ENCODE data around the gene LCE1E. TPM values are rescaled to one million over a fixed set of nuclear protein-coding genes. Genes with fewer than 3 reads are reported as not detected.

Gene LCE1E
- total RNA-seq = not detected

DNA sequence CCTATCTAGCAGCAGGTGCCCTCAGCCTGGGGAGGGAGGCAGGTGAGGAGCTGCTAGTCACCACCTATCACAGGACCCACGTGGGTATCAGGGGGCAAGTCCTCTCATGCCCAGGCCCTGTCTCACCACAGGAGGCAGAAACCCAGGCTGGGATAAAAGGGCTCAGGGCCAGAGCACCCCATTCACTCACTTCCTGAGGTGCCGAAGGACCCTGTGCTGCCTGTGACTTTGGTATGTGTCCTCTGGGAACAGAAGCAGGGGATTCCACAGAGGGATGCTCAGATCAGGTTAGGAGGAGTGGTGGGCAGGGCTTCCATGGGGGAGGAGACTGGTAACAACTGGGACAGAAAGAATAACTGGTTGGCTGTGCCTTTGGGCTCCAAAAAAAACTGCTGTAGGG, at the start of gene LCE1E:
TSS of gene LCE1E (plus strand) at position 181 of the 400 bp plus-strand sequence. CDS start 1,043 bp downstream, outside the sequence.
- no peak within 1 kb of the TSS for H3K4me3 ChIP-seq
- no peaks in the 10 kb centered on the region for H3K36me3 ChIP-seq
- TF ChIP-seq CTCF (IDR thresholded peaks at IDR 0.05) = no peak
- no peak for TF ChIP-seq POLR2A (IDR thresholded peaks at IDR 0.05)
- H3K4me1 ChIP-seq = no peaks in the 10 kb centered on the region
- no peak for DNase-seq
- no peaks in the 10 kb centered on the region for H3K27me3 ChIP-seq
- no peak within 1 kb of the TSS for H3K27ac ChIP-seq
- H3K9me3 ChIP-seq = no peaks in the 10 kb centered on the region
- intact Hi-C loops (cut with DNase I; ENCODE audit: low total_unique reads) = no loop called here

GRCh38 chr1:152737997-152738396, 48.1 kb upstream of the LCE1E start:
- intact Hi-C loops (cut with DNase I; ENCODE audit: low total_unique reads) = no loop called here
- no peaks in the 10 kb centered on the region for H3K4me1 ChIP-seq
- no peaks in the 10 kb centered on the region for H3K36me3 ChIP-seq
- no peak for TF ChIP-seq POLR2A (IDR thresholded peaks at IDR 0.05)
- no peak for TF ChIP-seq CTCF (IDR thresholded peaks at IDR 0.05)
- no peak overlapping the region for H3K4me3 ChIP-seq
- no peak for DNase-seq
- H3K27me3 ChIP-seq = no peaks in the 10 kb centered on the region
- no peaks in the 10 kb centered on the region for H3K9me3 ChIP-seq
- H3K27ac ChIP-seq = no peak overlapping the region

GRCh38 chr1:152739841-152740240, 46.2 kb upstream of the LCE1E start:
- no peak overlapping the region for H3K27ac ChIP-seq
- H3K4me3 ChIP-seq = no peak overlapping the region
- H3K36me3 ChIP-seq = no peaks in the 10 kb centered on the region
- intact Hi-C loops (cut with DNase I; ENCODE audit: low total_unique reads) = no loop called here
- no peak for DNase-seq
- no peaks in the 10 kb centered on the region for H3K4me1 ChIP-seq
- H3K9me3 ChIP-seq = no peaks in the 10 kb centered on the region
- TF ChIP-seq POLR2A (IDR thresholded peaks at IDR 0.05) = no peak
- TF ChIP-seq CTCF (IDR thresholded peaks at IDR 0.05) = no peak
- no peaks in the 10 kb centered on the region for H3K27me3 ChIP-seq

DNA sequence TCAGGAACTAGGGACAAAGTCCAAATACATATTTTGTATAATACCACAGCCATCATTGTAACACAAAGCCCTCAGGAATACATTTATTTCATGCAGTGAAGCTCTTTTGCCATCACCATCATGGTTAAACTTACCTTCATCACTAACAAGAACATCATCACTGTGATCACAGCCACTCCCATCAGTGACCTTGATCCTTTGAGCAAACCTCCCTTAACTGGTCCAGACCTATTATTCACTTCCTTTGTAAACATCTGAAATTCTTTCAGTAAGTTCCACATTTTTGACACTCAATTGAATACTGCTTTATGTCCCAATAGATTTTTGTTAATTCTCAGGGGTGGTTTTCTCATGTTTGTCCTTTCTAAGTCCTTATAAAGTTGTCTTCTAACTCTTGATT, 44.4 kb upstream of the LCE1E start:
- Histone ChIP-seq H3K27me3 (no peaks in the 10 kb centered on the region), H3K9me3 (no peaks in the 10 kb centered on the region), H3K4me1 (no peaks in the 10 kb centered on the region), H3K27ac (no peak overlapping the region), H3K4me3 (no peak overlapping the region), H3K36me3 (no peaks in the 10 kb centered on the region)
- no peak for TF ChIP-seq POLR2A (IDR thresholded peaks at IDR 0.05)
- TF ChIP-seq CTCF (IDR thresholded peaks at IDR 0.05) = no peak
- DNase-seq = no peak
- intact Hi-C loops (cut with DNase I; ENCODE audit: low total_unique reads) = no loop called here

GRCh38 chr1:152743371-152744145, 42.5 kb upstream of the LCE1E start:
- DNase-seq = no peak

More at GRCh38 chr1:152743371-152744145, 42.5 kb upstream of the LCE1E start:
- no peak overlapping the region for H3K4me3 ChIP-seq
- no peak for TF ChIP-seq CTCF (IDR thresholded peaks at IDR 0.05)
- no peak for TF ChIP-seq POLR2A (IDR thresholded peaks at IDR 0.05)
- no peaks in the 10 kb centered on the region for H3K4me1 ChIP-seq
- no peaks in the 10 kb centered on the region for H3K36me3 ChIP-seq
- intact Hi-C loops (cut with DNase I; ENCODE audit: low total_unique reads) = no loop called here
- H3K27me3 ChIP-seq = no peaks in the 10 kb centered on the region
- no peak overlapping the region for H3K27ac ChIP-seq
- H3K9me3 ChIP-seq = no peaks in the 10 kb centered on the region

Data from uterus (tissue), 4 donors.